HCT116 (cell line): Measurements from ENCODE around the gene CTIF. TPM values are rescaled to one million over a fixed set of nuclear protein-coding genes. Genes with fewer than 3 reads are reported as not detected.

Source experiments
- ATAC-seq: fragments of 200-7000 bp; cut with Tn5 transposase; 2 replicates; pipeline ENCODE4 v1.9.1; 2020; ENCODE audit warnings: mild to moderate bottlenecking, moderate library complexity
- BruUV-seq: library from RNA; stranded (reverse); fragments of 400-500 nt; replicated peaks from 2 replicates; lab custom pipeline; 2021; lab: Mats Ljungman, UMichigan
- CTCF ChIA-PET: fragments of 300-600 bp; sonication (Branson Sonifier 250); formaldehyde crosslinking; loops from one replicate; lab custom pipeline; 2021; ENCODE audit warnings: antibody characterized with exemption; lab: Charles Lee
- POLR2A ChIA-PET: fragments of 300-600, 350-600 bp; sonication (Branson Sonifier 250); formaldehyde crosslinking; loops from one replicate; lab custom pipeline; 2021; ENCODE audit warnings: antibody characterized with exemption; lab: Charles Lee
- RAD21 ChIA-PET, 2 experiments: fragments of 300-600 bp; sonication (Branson Sonifier 250); formaldehyde crosslinking; loops; one replicate each; lab custom pipeline; 2023; ENCODE audit warnings: low total read pairs in 2 of 2; ENCODE audit not compliant: uncharacterized antibody in 2 of 2, unreplicated experiment in 2 of 2, low non-redundant PET in 1 of 2; lab: Charles Lee
- DNase-seq: peaks from one replicate; pipeline ENCODE4 v3.0.0-alpha.2; 2010; ENCODE audit warnings: low read depth, low spot score
- H2AFZ ChIP-seq: fragments of 200-600 bp; shearing (Covaris generic), sonication (generic); 2 replicates; pipeline ENCODE4 v1.6.1; 2017; ENCODE audit warnings: low read depth, mixed run types, mixed read lengths, antibody characterized with exemption, low read length; ENCODE audit not compliant: poor library complexity, severe bottlenecking
- H3K27ac ChIP-seq: 2 replicates; pipeline ENCODE4 v1.5.1; 2012; ENCODE audit warnings: low read depth, low read length
- H3K27me3 ChIP-seq: fragments of 200-600 bp; sonication (generic); 2 replicates; pipeline ENCODE4 v1.6.1; 2016; ENCODE audit warnings: mixed run types, low read length, mixed read lengths; ENCODE audit not compliant: insufficient read depth
- H3K36me3 ChIP-seq, 2 experiments: fragments of 200-500 bp in 1 of 2; fragments of 200-600 bp in 1 of 2; sonication (Bioruptor generic) in 1 of 2; sonication (generic) in 1 of 2; 2 replicates each; pipeline versions ENCODE4 v1.5.1 to v1.6.1; 2014 to 2016; ENCODE audit warnings: low read length in 2 of 2, inconsistent platforms in 1 of 2, mixed read lengths in 1 of 2, mixed run types in 1 of 2; ENCODE audit not compliant: insufficient read depth in 2 of 2, control insufficient read depth in 1 of 2
- H3K4me1 ChIP-seq, 2 experiments: fragments of 200-600 bp in 1 of 2; sonication (generic) in 1 of 2; 2 replicates each; pipeline versions ENCODE4 v1.5.1 to v1.6.1; 2012 to 2017; ENCODE audit warnings: low read length in 2 of 2, inconsistent platforms in 1 of 2, mild to moderate bottlenecking in 1 of 2, mixed read lengths in 1 of 2, mixed run types in 1 of 2, moderate library complexity in 1 of 2; ENCODE audit not compliant: insufficient read depth in 2 of 2, control insufficient read depth in 1 of 2
- H3K4me2 ChIP-seq: fragments of 200-600 bp; sonication (generic); 2 replicates; pipeline ENCODE4 v1.6.1; 2017; ENCODE audit warnings: mixed run types, low read length, mixed read lengths
- H3K4me3 ChIP-seq, 2 experiments: fragments of 200-600 bp in 1 of 2; sonication (generic) in 1 of 2; replicated peaks in 1 of 2; 2 replicates each; pipeline ENCODE4 v1.5.1; 2011 to 2016; ENCODE audit warnings: low read length in 2 of 2, control low read depth in 1 of 2, low read depth in 1 of 2, mild to moderate bottlenecking in 1 of 2, mixed read lengths in 1 of 2, mixed run types in 1 of 2
- H3K79me2 ChIP-seq: fragments of 200-600 bp; sonication (generic); 2 replicates; pipeline ENCODE4 v1.6.1; 2017; ENCODE audit warnings: mild to moderate bottlenecking, mixed run types, low read length, moderate library complexity, mixed read lengths; ENCODE audit not compliant: insufficient read depth
- H3K9ac ChIP-seq: fragments of 200-600 bp; sonication (generic); 2 replicates; pipeline ENCODE4 v1.6.1; 2016; ENCODE audit warnings: low read length, mixed read lengths
- H3K9me2 ChIP-seq: fragments of 200-600 bp; sonication (generic), shearing (Covaris generic); 2 replicates; pipeline ENCODE4 v1.6.1; 2017; ENCODE audit warnings: mixed run types, mild to moderate bottlenecking, moderate library complexity; ENCODE audit not compliant: insufficient read depth
- H3K9me3 ChIP-seq, 2 experiments: fragments of 200-500 bp in 1 of 2; fragments of 200-600 bp in 1 of 2; sonication (Bioruptor generic) in 1 of 2; sonication (generic) in 1 of 2; 2 replicates each; pipeline ENCODE4 v1.6.1; 2014 to 2017; ENCODE audit warnings: low read length in 2 of 2, mixed read lengths in 2 of 2, inconsistent platforms in 1 of 2, low read depth in 1 of 2, mild to moderate bottlenecking in 1 of 2, mixed run types in 1 of 2, moderate library complexity in 1 of 2; ENCODE audit not compliant: control insufficient read depth in 1 of 2, insufficient read depth in 1 of 2
- H4K20me1 ChIP-seq: fragments of 200-600 bp; sonication (generic), shearing (Covaris generic); 2 replicates; pipeline ENCODE4 v1.6.1; 2017; ENCODE audit warnings: mixed run types, mild to moderate bottlenecking, moderate library complexity; ENCODE audit not compliant: insufficient read depth
- ATF3 ChIP-seq: IDR thresholded peaks from 2 replicates; pipeline ENCODE4 v1.6.1; 2012
- CEBPB ChIP-seq: IDR thresholded peaks from 2 replicates; pipeline ENCODE4 v1.6.1; 2012; ENCODE audit warnings: low read depth
- CTCF ChIP-seq, 3 experiments: fragments of 200-600 bp in 1 of 3; sonication (generic) in 1 of 3; IDR thresholded peaks in 2 of 3; conservative IDR thresholded peaks in 1 of 3; 2 replicates each; pipeline ENCODE4 v1.5.1; 2012 to 2017; ENCODE audit warnings: low read depth in 2 of 3, low read length in 2 of 3, antibody characterized with exemption in 1 of 3, borderline replicate concordance in 1 of 3, control low read depth in 1 of 3, mild to moderate bottlenecking in 1 of 3, mixed read lengths in 1 of 3, mixed run types in 1 of 3, moderate library complexity in 1 of 3; ENCODE audit not compliant: insufficient read depth in 1 of 3
- EGR1 ChIP-seq: IDR thresholded peaks from 2 replicates; pipeline ENCODE4 v1.6.1; 2012; ENCODE audit warnings: low read depth
- ELF1 ChIP-seq: IDR thresholded peaks from 2 replicates; pipeline ENCODE4 v1.6.1; 2012; ENCODE audit warnings: low read depth, borderline replicate concordance
- EZH2 ChIP-seq: fragments of 200-600 bp; sonication (generic); IDR thresholded peaks from 2 replicates; pipeline ENCODE4 v1.6.1; 2017; ENCODE audit warnings: antibody characterized with exemption, mixed run types
- FOSL1 ChIP-seq: IDR thresholded peaks from 2 replicates; pipeline ENCODE4 v1.6.1; 2012; ENCODE audit warnings: low read depth
- POLR2AphosphoS5 ChIP-seq: IDR thresholded peaks from 2 replicates; pipeline ENCODE4 v1.6.1; 2011; ENCODE audit warnings: mild to moderate bottlenecking, low read depth, low read length, moderate library complexity
- RAD21 ChIP-seq: IDR thresholded peaks from 2 replicates; pipeline ENCODE4 v1.6.1; 2012; ENCODE audit warnings: low read depth, mild to moderate bottlenecking
- REST ChIP-seq: IDR thresholded peaks from 2 replicates; pipeline ENCODE4 v1.6.1; 2012; ENCODE audit warnings: low read depth
- SIN3A ChIP-seq: IDR thresholded peaks from 2 replicates; pipeline ENCODE4 v1.6.1; 2012; ENCODE audit warnings: low read depth
- SRF ChIP-seq: IDR thresholded peaks from 2 replicates; pipeline ENCODE4 v1.6.1; 2012; ENCODE audit warnings: low read depth
- YY1 ChIP-seq: IDR thresholded peaks from 2 replicates; pipeline ENCODE4 v1.6.1; 2011; ENCODE audit warnings: low read length, low read depth, moderate library complexity, mild to moderate bottlenecking; ENCODE audit not compliant: insufficient replicate concordance; ENCODE audit errors: extremely low read depth
- intact Hi-C: fragments of 100-400 bp; cut with micrococcal nuclease; formaldehyde crosslinking; loops from 2 replicates; pipeline ENCODE4 v1.10.0; 2022
- total RNA-seq: library from RNA; stranded (reverse); gene quantifications from one replicate; pipeline ENCODE4 v1.2.1, GENCODE V29; 2021; ENCODE audit not compliant: unreplicated experiment

CTIF gene
- total RNA-seq, 1 experiment from 2014 or later, result 19.7 TPM

GRCh38 chr18:48703028-48703386 is 164.2 kb downstream of the CTIF start:
- Histone ChIP-seq H4K20me1 (no peaks in the 10 kb centered on the region), H3K27me3 (no peaks in the 10 kb centered on the region), H3K9me2 (no peaks in the 10 kb centered on the region), H3K4me3 (no peak overlapping the region), H3K79me2 (no peaks in the 10 kb centered on the region), H2AFZ (no peak overlapping the region), H3K4me2 (no peak overlapping the region), H3K36me3 (no peaks in the 10 kb centered on the region), H3K4me1 (no peaks in the 10 kb centered on the region), H3K9ac (no peak overlapping the region), H3K9me3 (no peaks in the 10 kb centered on the region), H3K27ac (no peak overlapping the region)
- ATAC-seq, result no peak
- intact Hi-C loops, result no loop called here
- ChIA-PET POLR2A (no interaction called here), RAD21 (no interaction called here), CTCF (no interaction called here)
- no TSS peak for BruUV-seq
- DNase-seq, result no peak
- TF ChIP-seq YY1, result no peak
- no peak for TF ChIP-seq EGR1
- TF ChIP-seq SIN3A, result no peak
- no peak for TF ChIP-seq CEBPB
- no peak for TF ChIP-seq EZH2
- no peak for TF ChIP-seq SRF
- TF ChIP-seq POLR2AphosphoS5, result no peak
- TF ChIP-seq FOSL1, result no peak
- TF ChIP-seq RAD21, result no peak
- TF ChIP-seq ELF1, result no peak
- no peak for TF ChIP-seq CTCF (IDR thresholded peaks at IDR 0.05 in 2 of 3, conservative IDR thresholded peaks at IDR 0.05 in 1 of 3; ENCODE audit: borderline replicate concordance in 1 of 3, insufficient read depth in 1 of 3, low read depth in 2 of 3, low read length in 2 of 3)
- TF ChIP-seq ATF3, result no peak
- no peak for TF ChIP-seq REST
